OCI-LY3 (cell line): ENCODE data around the gene KCTD21.
"Not testable (repeated sequence)": the region's sequence is repeated elsewhere in the genome, so short reads cannot be mapped to it uniquely, and the experiment has no call there.

Experiments
- H2AFZ ChIP-seq: fragments of 200-600, 300-600 bp; shearing (Covaris generic); 2 replicates; pipeline ENCODE4 v1.6.0; 2014; ENCODE audit warnings: antibody characterized with exemption, low read depth, low read length
- H3K27ac ChIP-seq: fragments of 200-600, 300-600 bp; sonication (generic); 2 replicates; pipeline ENCODE4 v1.5.1; 2014; ENCODE audit warnings: mild to moderate bottlenecking, low read length, moderate library complexity, mixed read lengths
- H3K27me3 ChIP-seq: fragments of 200-600, 300-600 bp; sonication (generic); 2 replicates; pipeline ENCODE4 v1.6.1; 2014; ENCODE audit warnings: low read depth, low read length, mixed read lengths
- H3K36me3 ChIP-seq: fragments of 200-600, 300-600 bp; sonication (generic); replicated peaks from 2 replicates; pipeline ENCODE3; 2014; ENCODE audit warnings: low read depth, low read length, mixed read lengths
- H3K4me1 ChIP-seq: fragments of 300-600, 200-600 bp; sonication (generic); 2 replicates; pipeline ENCODE4 v1.6.1; 2014; ENCODE audit warnings: low read length, mixed read lengths
- H3K4me2 ChIP-seq: fragments of 200-600, 300-600 bp; sonication (generic); 2 replicates; pipeline ENCODE4 v1.6.1; 2014; ENCODE audit warnings: low read length, mixed read lengths
- H3K4me3 ChIP-seq: fragments of 300-600, 200-600 bp; sonication (generic); 2 replicates; pipeline ENCODE4 v1.5.1; 2014; ENCODE audit warnings: antibody characterized with exemption, mild to moderate bottlenecking, low read length, moderate library complexity
- H3K79me2 ChIP-seq: fragments of 300-600, 200-600 bp; shearing (Covaris generic); 2 replicates; pipeline ENCODE4 v1.6.1; 2014; ENCODE audit warnings: mild to moderate bottlenecking, low read length, mixed read lengths
- H3K9ac ChIP-seq: fragments of 300-600, 200-600 bp; shearing (Covaris generic); 2 replicates; pipeline ENCODE4 v1.6.0; 2014; ENCODE audit warnings: mild to moderate bottlenecking, low read length, moderate library complexity
- H3K9me3 ChIP-seq: fragments of 200-600, 300-600 bp; shearing (Covaris generic); 2 replicates; pipeline ENCODE4 v1.6.1; 2014; ENCODE audit warnings: low read length, mixed read lengths; ENCODE audit not compliant: insufficient read depth
- H4K20me1 ChIP-seq: fragments of 200-600, 300-600 bp; sonication (generic); 2 replicates; pipeline ENCODE4 v1.6.1; 2016; ENCODE audit warnings: low read length, mixed read lengths; ENCODE audit not compliant: insufficient read depth
- EZH2phosphoT487 ChIP-seq: fragments of 200-600 bp; shearing (Covaris generic); IDR thresholded peaks from 2 replicates; pipeline ENCODE4 v1.6.1; 2018; ENCODE audit warnings: antibody characterized with exemption, mixed run types, low read depth
- TF ChIP-seq, protein P1 (sequence below): fragments of 200-600, 300-600 bp; sonication (generic); IDR thresholded peaks from 2 replicates; pipeline ENCODE4 v1.5.1; 2014; ENCODE audit warnings: antibody characterized with exemption, low read length, low read depth

KCTD21 gene

DNA sequence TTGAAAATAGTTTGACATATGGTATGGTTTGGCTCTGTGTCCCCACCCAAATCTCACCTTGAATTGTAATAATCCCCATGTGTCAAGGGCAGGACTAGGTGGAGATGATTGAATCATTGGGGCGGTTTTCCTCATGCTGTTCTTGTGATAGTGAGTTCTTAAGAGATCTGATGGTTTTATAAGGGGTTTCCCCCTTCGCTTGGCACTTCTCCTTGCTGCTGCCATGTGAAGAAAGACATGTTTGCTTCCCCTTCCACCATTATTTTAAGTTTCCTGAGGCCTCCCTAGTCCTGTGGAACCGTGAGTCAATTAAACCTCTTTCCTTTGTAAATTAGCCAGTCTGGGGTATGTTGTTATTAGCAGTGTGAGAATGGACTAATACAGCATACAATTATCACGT lies 7.7 kb downstream of the KCTD21 start:
- Histone ChIP-seq H3K4me1 (no peaks in the 10 kb centered on the region), H3K4me2 (no peak overlapping the region), H3K27me3 (no peaks in the 10 kb centered on the region), H4K20me1 (no peaks in the 10 kb centered on the region), H3K79me2 (no peaks in the 10 kb centered on the region), H3K9me3 (0 out of 2 replicates have a peak, but pooled peaks cover 3% of the 10 kb centered on the region), H3K36me3 (peaks cover 3% of the 10 kb centered on the region), H3K4me3 (no peak overlapping the region), H3K9ac (no peak overlapping the region), H3K27ac (no peak overlapping the region), H2AFZ (no peak overlapping the region)
- TF ChIP-seq EZH2phosphoT487, result no peak
- TF ChIP-seq, protein P1, sequence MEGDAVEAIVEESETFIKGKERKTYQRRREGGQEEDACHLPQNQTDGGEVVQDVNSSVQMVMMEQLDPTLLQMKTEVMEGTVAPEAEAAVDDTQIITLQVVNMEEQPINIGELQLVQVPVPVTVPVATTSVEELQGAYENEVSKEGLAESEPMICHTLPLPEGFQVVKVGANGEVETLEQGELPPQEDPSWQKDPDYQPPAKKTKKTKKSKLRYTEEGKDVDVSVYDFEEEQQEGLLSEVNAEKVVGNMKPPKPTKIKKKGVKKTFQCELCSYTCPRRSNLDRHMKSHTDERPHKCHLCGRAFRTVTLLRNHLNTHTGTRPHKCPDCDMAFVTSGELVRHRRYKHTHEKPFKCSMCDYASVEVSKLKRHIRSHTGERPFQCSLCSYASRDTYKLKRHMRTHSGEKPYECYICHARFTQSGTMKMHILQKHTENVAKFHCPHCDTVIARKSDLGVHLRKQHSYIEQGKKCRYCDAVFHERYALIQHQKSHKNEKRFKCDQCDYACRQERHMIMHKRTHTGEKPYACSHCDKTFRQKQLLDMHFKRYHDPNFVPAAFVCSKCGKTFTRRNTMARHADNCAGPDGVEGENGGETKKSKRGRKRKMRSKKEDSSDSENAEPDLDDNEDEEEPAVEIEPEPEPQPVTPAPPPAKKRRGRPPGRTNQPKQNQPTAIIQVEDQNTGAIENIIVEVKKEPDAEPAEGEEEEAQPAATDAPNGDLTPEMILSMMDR, result no peak

DNA sequence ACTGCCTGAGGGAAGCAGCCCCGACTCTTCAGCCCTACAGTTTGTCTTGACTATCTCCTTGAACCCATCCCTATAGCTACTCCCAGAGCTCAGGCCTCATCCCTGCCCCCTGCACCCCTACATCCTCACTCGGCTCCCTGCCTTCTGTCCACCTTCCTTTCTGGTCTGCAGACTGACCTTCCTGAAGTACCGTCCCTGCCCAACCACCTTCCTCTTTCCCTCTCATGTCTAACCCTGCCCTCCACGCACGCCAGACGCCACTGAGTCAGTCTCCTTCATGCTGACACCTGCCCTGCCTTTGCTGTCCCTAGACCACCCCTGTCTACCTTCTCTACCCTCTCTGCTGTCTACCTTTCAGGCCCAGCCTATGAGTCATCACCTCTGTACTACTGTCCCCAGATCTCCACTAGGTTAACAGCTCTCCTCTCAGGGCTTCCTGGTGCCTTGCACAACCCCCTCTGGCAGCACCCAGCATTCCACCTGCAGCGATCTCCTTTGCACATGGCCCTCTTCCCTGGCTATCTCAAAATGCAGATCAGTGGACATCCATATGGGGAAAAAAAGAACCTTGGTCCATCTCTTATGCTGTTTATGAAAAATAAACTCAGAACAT lies 8.9 kb downstream of the KCTD21 start:
- Histone ChIP-seq H3K9ac (no peak overlapping the region), H3K4me3 (no peak overlapping the region), H3K36me3 (peaks cover 3% of the 10 kb centered on the region), H3K27me3 (no peaks in the 10 kb centered on the region), H2AFZ (no peak overlapping the region), H4K20me1 (no peaks in the 10 kb centered on the region), H3K79me2 (no peaks in the 10 kb centered on the region), H3K4me1 (no peaks in the 10 kb centered on the region), H3K9me3 (0 out of 2 replicates have a peak, but pooled peaks cover 3% of the 10 kb centered on the region), H3K27ac (no peak overlapping the region), H3K4me2 (no peak overlapping the region)
- no peak for TF ChIP-seq EZH2phosphoT487
- TF ChIP-seq, protein P1, result no peak

DNA sequence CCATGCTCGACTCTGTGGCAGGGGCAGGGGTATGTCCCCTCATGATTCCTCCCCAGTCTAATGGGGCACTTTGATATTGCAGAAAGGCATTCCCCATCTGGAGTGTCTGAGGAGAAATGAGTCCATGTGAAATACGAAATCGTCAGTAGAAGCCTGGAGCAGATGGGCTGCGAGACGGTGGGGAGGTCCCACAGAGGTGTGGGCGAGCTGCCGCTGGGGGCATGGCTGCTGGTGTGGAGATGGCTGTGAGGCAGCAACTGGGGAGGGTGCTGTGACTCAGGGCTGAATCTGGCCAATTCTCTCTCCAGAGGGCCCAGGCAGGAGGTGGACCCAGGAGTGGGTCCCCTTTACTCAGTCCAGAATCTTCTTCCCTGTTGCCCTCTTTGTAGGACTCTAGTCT lies 11.2 kb downstream of the KCTD21 start:
- Histone ChIP-seq H3K4me2 (no peak overlapping the region), H3K79me2 (no peaks in the 10 kb centered on the region), H3K4me1 (no peaks in the 10 kb centered on the region), H3K27ac (no peak overlapping the region), H3K9me3 (0 out of 2 replicates have a peak, but pooled peaks cover 3% of the 10 kb centered on the region), H3K36me3 (peaks cover 3% of the 10 kb centered on the region), H3K27me3 (no peaks in the 10 kb centered on the region), H3K4me3 (no peak overlapping the region), H3K9ac (no peak overlapping the region), H4K20me1 (no peaks in the 10 kb centered on the region), H2AFZ (no peak overlapping the region)
- TF ChIP-seq, protein P1, result no peak
- no peak for TF ChIP-seq EZH2phosphoT487

DNA sequence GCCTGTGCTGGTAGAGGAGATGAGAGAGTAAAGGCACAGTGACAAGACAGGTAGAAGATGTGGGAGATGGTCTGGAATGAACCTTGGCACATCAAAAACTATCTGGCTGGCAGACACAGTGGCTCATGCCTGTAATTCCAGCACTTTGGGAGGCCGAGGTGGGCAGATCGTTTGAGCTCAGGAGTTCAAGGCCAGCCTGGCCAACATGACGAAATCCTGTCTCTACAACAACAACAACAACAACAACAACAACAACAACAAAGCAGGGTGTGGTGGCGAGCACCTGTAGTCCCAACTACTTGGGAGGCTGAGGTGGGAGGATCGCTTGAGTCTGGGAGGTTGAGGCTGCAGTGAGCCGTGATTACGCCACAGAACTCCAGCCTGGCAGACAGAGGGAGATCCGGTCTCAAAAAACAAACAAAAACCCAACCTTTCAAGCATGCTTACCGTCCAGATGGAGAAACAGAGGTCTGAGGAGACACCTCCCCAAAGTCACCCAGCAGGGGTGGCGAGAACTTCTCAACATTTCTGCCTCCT lies 11.8 kb downstream of the KCTD21 start:
- H3K4me1 ChIP-seq, result no peaks in the 10 kb centered on the region
- H3K27ac ChIP-seq, result no peak overlapping the region
- H3K79me2 ChIP-seq, result no peaks in the 10 kb centered on the region
- peaks cover 3% of the 10 kb centered on the region for H3K36me3 ChIP-seq
- H3K9me3 ChIP-seq, result 0 out of 2 replicates have a peak, but pooled peaks cover 3% of the 10 kb centered on the region
- H3K9ac ChIP-seq, result no peak overlapping the region
- no peaks in the 10 kb centered on the region for H4K20me1 ChIP-seq
- H3K4me2 ChIP-seq, result no peak overlapping the region
- no peak overlapping the region for H2AFZ ChIP-seq
- TF ChIP-seq EZH2phosphoT487, result no peak
- TF ChIP-seq, protein P1, result no peak
- H3K4me3 ChIP-seq, result no peak overlapping the region
- H3K27me3 ChIP-seq, result no peaks in the 10 kb centered on the region

DNA sequence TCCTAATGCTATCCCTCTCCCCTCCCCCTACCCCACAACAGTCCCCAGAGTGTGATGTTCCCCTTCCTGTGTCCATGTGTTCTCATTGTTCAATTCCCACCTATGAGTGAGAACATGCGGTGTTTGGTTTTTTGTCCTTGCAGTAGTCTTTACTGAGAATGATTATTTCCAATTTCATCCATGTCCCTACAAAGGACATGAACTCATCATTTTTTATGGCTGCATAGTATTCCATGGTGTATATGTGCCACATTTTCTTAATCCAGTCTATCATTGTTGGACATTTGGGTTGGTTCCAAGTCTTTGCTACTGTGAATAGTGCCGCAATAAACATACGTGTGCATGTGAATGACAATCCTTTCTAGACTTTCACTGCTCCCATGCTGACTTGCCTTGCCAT lies 12.6 kb downstream of the KCTD21 start:
- not testable (repeated sequence) for H3K9ac ChIP-seq, H3K27ac ChIP-seq, H3K4me1 ChIP-seq, H3K4me2 ChIP-seq, H4K20me1 ChIP-seq, H3K9me3 ChIP-seq, H3K36me3 ChIP-seq, H3K79me2 ChIP-seq, H3K27me3 ChIP-seq, H3K4me3 ChIP-seq, H2AFZ ChIP-seq
